Gastrocnemius medialis (tissue), 4 donors: ENCODE data around the gene ZEB2. TPM values are rescaled to one million over a fixed set of nuclear protein-coding genes. Genes with fewer than 3 reads are reported as not detected.
A peak's percentile ranks its signal among the peaks of the same experiment; 100 is the strongest.

ENCODE experiments used
- ATAC-seq, 2 donors: fragments of 150-250 bp; one replicate each; pipeline ENCODE4 v1.9.1; 2016
- DNase-seq, 2 donors: peaks; one replicate each; pipeline ENCODE4 v3.0.0-alpha.2; 2019
- H3K27ac ChIP-seq, 4 donors: fragments of 200-600 bp; sonication (generic); 1 replicate in 1 of 4; 2 replicates in 3 of 4; pipeline ENCODE4 v1.5.1; 2016 to 2018; ENCODE audit warnings: mild to moderate bottlenecking in 2 of 4, moderate library complexity in 1 of 4
- H3K27me3 ChIP-seq, 3 donors: fragments of 200-600 bp; sonication (generic) in 2 of 3; 1 replicate in 1 of 3; 2 replicates in 2 of 3; pipeline versions ENCODE4 v1.5.1 to v1.6.0; 2016 to 2019; ENCODE audit warnings: mild to moderate bottlenecking in 1 of 3, moderate library complexity in 1 of 3
- H3K36me3 ChIP-seq, 2 donors: fragments of 200-600 bp; sonication (generic) in 1 of 2; one replicate each; pipeline ENCODE4 v1.5.1; 2017 to 2018
- H3K4me1 ChIP-seq, 2 donors: fragments of 200-600 bp; sonication (generic) in 1 of 2; one replicate each; pipeline ENCODE4 v1.5.1; 2016 to 2017; ENCODE audit warnings: mild to moderate bottlenecking in 2 of 2
- H3K4me3 ChIP-seq, 4 donors: fragments of 200-600 bp; sonication (generic) in 3 of 4; 1 replicate in 1 of 4; 2 replicates in 3 of 4; pipeline ENCODE4 v1.5.1; 2016 to 2019; ENCODE audit warnings: mild to moderate bottlenecking in 2 of 4
- H3K9me3 ChIP-seq, 3 donors: fragments of 200-600 bp; sonication (generic) in 2 of 3; 1 replicate in 1 of 3; 2 replicates in 2 of 3; pipeline ENCODE4 v1.5.1; 2016 to 2019
- POLR2A ChIP-seq, 2 donors: fragments of 450-650 bp; IDR thresholded peaks; one replicate each; pipeline ENCODE4 v1.6.1; 2017; ENCODE audit warnings: antibody characterized with exemption in 2 of 2, mild to moderate bottlenecking in 2 of 2, moderate library complexity in 2 of 2
- in situ Hi-C, 4 donors: fragments of 200-750 bp; cut with MboI; loops; one replicate each; pipeline versions ENCODE4 v1.15.0 to v1.8.0; 2017; ENCODE audit warnings: low sequenced_read_pairs in 4 of 4
- intact Hi-C: fragments of 100-400 bp; cut with DNase I; formaldehyde crosslinking; loops from one replicate; pipeline ENCODE4 v1.15.1; 2023; ENCODE audit warnings: low total_unique reads
- total RNA-seq, 4 donors: library from RNA; depleted of rRNA; stranded (reverse); fragments of >200 nt; gene quantifications; one replicate each; pipeline versions ENCODE4 v1.1.0 to v1.2.3, GENCODE V29; 2016
- TF ChIP-seq, protein P1 (sequence below), 5 experiments: fragments of 450-650 bp in 3 of 5; fragments of 200-600 bp in 2 of 5; sonication (generic) in 2 of 5; IDR thresholded peaks in 4 of 5; conservative IDR thresholded peaks in 1 of 5; 1 replicate in 4 of 5; 2 replicates in 1 of 5; pipeline ENCODE4 v1.5.1; 2016 to 2019; ENCODE audit warnings: antibody characterized with exemption in 5 of 5, mild to moderate bottlenecking in 3 of 5, moderate library complexity in 3 of 5

Gene ZEB2
- total RNA-seq, 4 donors from 2014 or later = 21.2 to 27.6 (median 22.9) TPM

DNA sequence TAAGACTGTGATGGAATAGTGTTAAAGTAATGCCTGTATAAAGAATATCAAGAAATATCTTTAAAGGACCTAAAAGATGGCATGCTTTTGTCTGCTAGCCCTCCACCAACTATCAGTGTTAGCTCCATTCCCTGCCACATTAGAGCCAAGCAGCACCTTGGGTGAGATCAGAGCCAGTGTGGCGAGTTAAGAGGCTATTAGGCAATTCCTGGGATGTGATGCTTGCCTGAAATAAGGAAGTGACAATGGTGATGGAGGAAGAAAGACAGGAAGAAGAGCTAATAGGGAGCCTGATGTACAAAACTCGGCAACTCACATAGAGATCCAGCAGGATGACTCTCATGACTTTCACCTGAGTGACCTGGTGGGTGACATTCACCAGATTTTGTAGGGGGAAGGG is 143.5 kb downstream of the ZEB2 start:
- Histone ChIP-seq H3K36me3 (no peaks in the 10 kb centered on the region), H3K4me3 (no peak overlapping the region), H3K4me1 (no peaks in the 10 kb centered on the region), H3K27ac (no peak overlapping the region), H3K27me3 (no peaks in the 10 kb centered on the region), H3K9me3 (no peaks in the 10 kb centered on the region)
- in situ Hi-C loops = no loop called here
- intact Hi-C loops = no loop called here
- DNase-seq (no peak), ATAC-seq (no peak)
- TF ChIP-seq POLR2A (IDR thresholded peaks at IDR 0.05) = no peak
- TF ChIP-seq, protein P1, sequence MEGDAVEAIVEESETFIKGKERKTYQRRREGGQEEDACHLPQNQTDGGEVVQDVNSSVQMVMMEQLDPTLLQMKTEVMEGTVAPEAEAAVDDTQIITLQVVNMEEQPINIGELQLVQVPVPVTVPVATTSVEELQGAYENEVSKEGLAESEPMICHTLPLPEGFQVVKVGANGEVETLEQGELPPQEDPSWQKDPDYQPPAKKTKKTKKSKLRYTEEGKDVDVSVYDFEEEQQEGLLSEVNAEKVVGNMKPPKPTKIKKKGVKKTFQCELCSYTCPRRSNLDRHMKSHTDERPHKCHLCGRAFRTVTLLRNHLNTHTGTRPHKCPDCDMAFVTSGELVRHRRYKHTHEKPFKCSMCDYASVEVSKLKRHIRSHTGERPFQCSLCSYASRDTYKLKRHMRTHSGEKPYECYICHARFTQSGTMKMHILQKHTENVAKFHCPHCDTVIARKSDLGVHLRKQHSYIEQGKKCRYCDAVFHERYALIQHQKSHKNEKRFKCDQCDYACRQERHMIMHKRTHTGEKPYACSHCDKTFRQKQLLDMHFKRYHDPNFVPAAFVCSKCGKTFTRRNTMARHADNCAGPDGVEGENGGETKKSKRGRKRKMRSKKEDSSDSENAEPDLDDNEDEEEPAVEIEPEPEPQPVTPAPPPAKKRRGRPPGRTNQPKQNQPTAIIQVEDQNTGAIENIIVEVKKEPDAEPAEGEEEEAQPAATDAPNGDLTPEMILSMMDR (IDR thresholded peaks at IDR 0.05 in 4 of 5, conservative IDR thresholded peaks at IDR 0.05 in 1 of 5) = no peak

- intact Hi-C loops (no loop called here), in situ Hi-C loops (no loop called here)
- DNase-seq = no peak
- Histone ChIP-seq H3K9me3 (no peaks in the 10 kb centered on the region), H3K4me3 (no peak overlapping the region), H3K4me1 (no peaks in the 10 kb centered on the region), H3K36me3 (no peaks in the 10 kb centered on the region), H3K27me3 (no peaks in the 10 kb centered on the region), H3K27ac (no peak overlapping the region)
- ATAC-seq = no peak
- TF ChIP-seq, protein P1 (IDR thresholded peaks at IDR 0.05 in 4 of 5, conservative IDR thresholded peaks at IDR 0.05 in 1 of 5) = no peak
- no peak for TF ChIP-seq POLR2A (IDR thresholded peaks at IDR 0.05)
Observed at GRCh38 chr2:144374163-144374661, 145.7 kb downstream of the ZEB2 start.

- no peaks in the 10 kb centered on the region for H3K4me1 ChIP-seq
- TF ChIP-seq POLR2A (IDR thresholded peaks at IDR 0.05) = no peak
- TF ChIP-seq, protein P1 (IDR thresholded peaks at IDR 0.05 in 4 of 5, conservative IDR thresholded peaks at IDR 0.05 in 1 of 5) = no peak
- DNase-seq = peak in 1 of 2 donors; percentile 7
- peak in 1 of 2 donors; percentile 54 for ATAC-seq
- H3K4me3 ChIP-seq = no peak overlapping the region
- no peaks in the 10 kb centered on the region for H3K36me3 ChIP-seq
- no peaks in the 10 kb centered on the region for H3K9me3 ChIP-seq
- peak overlapping the region in 2 of 4 donors; percentile 16 to 30 for H3K27ac ChIP-seq
- intact Hi-C loops (no loop called here), in situ Hi-C loops (no loop called here)
- no peaks in the 10 kb centered on the region for H3K27me3 ChIP-seq
Observed at GRCh38 chr2:144372410-144373080, 147.4 kb downstream of the ZEB2 start.

GRCh38 chr2:144370937-144371584 is 148.9 kb downstream of the ZEB2 start:
- H3K4me1 ChIP-seq = no peaks in the 10 kb centered on the region
- intact Hi-C loops (no loop called here), in situ Hi-C loops (no loop called here)
- no peak overlapping the region for H3K4me3 ChIP-seq
- H3K27me3 ChIP-seq = no peaks in the 10 kb centered on the region
- DNase-seq (no peak), ATAC-seq (no peak)
- TF ChIP-seq, protein P1 (IDR thresholded peaks at IDR 0.05 in 4 of 5, conservative IDR thresholded peaks at IDR 0.05 in 1 of 5) = no peak
- no peak for TF ChIP-seq POLR2A (IDR thresholded peaks at IDR 0.05)
- no peak overlapping the region for H3K27ac ChIP-seq
- H3K9me3 ChIP-seq = no peaks in the 10 kb centered on the region
- H3K36me3 ChIP-seq = no peaks in the 10 kb centered on the region
